GM15510 (cell line): Measurements from ENCODE around the gene TK1.

Experiments
- POLR2A ChIP-seq: IDR thresholded peaks from 3 replicates; pipeline ENCODE4 v1.6.1; 2011; ENCODE audit warnings: borderline replicate concordance; ENCODE audit not compliant: insufficient read length; ENCODE audit errors: extremely low read depth

TK1 gene

GRCh38 chr17:78202666-78203065 is 15.8 kb upstream of the TK1 start:
- TF ChIP-seq POLR2A = no peak

- no peak for TF ChIP-seq POLR2A
Measured at GRCh38 chr17:78200451-78200850, 13.6 kb upstream of the TK1 start.

- TF ChIP-seq POLR2A = no peak
Measured at GRCh38 chr17:78197147-78197832, 10.4 kb upstream of the TK1 start.

GRCh38 chr17:78196716-78197115 is 9.9 kb upstream of the TK1 start:
- no peak for TF ChIP-seq POLR2A

GRCh38 chr17:78185981-78186691 is 716 bp downstream of the TK1 start:
- TF ChIP-seq POLR2A = no peak

GRCh38 chr17:78184868-78185267 is 2.0 kb downstream of the TK1 start:
- no peak for TF ChIP-seq POLR2A

- no peak for TF ChIP-seq POLR2A
Measured at GRCh38 chr17:78184351-78184750, 2.5 kb downstream of the TK1 start.

- TF ChIP-seq POLR2A = no peak
Measured at GRCh38 chr17:78183916-78184315, 2.9 kb downstream of the TK1 start.

- no peak for TF ChIP-seq POLR2A
Measured at GRCh38 chr17:78182504-78182903, 4.3 kb downstream of the TK1 start.

GRCh38 chr17:78180508-78180907 is 6.3 kb downstream of the TK1 start:
- no peak for TF ChIP-seq POLR2A

- TF ChIP-seq POLR2A = no peak
Measured at GRCh38 chr17:78180083-78180482, 6.8 kb downstream of the TK1 start.

GRCh38 chr17:78179372-78179771 is 7.5 kb downstream of the TK1 start:
- TF ChIP-seq POLR2A = no peak

- peak; percentile 44 for TF ChIP-seq POLR2A
Measured at GRCh38 chr17:78176548-78177025, 10.3 kb downstream of the TK1 start.

- peak; percentile 17 for TF ChIP-seq POLR2A
Measured at GRCh38 chr17:78175643-78175981, 11.2 kb downstream of the TK1 start.

- no peak for TF ChIP-seq POLR2A
Measured at GRCh38 chr17:78174870-78175642, 11.8 kb downstream of the TK1 start.

- peak; percentile 57 for TF ChIP-seq POLR2A
Measured at GRCh38 chr17:78174346-78174869, 12.4 kb downstream of the TK1 start.

GRCh38 chr17:78173097-78173715 is 13.6 kb downstream of the TK1 start:
- no peak for TF ChIP-seq POLR2A
